Activated CD8-positive, alpha-beta T cell treated with anti-CD3 and anti-CD28 coated beads for 36 hours (primary cell): ENCODE results near the gene AOPEP. TPM values are rescaled to one million over a fixed set of nuclear protein-coding genes. Genes with fewer than 3 reads are reported as not detected.

ENCODE experiments used
- ATAC-seq: fragments of 200-7000 bp; cut with Tn5 transposase; one replicate; pipeline ENCODE4 v1.10.0; 2021; ENCODE audit warnings: mild to moderate bottlenecking, moderate library complexity
- CTCF ChIA-PET: fragments of 350-600 bp; sonication (Branson Sonifier 250); formaldehyde crosslinking; loops from one replicate; lab custom pipeline; 2021; ENCODE audit warnings: antibody characterized with exemption; lab: Charles Lee
- POLR2A ChIA-PET: fragments of 350-600 bp; sonication (Branson Sonifier 250); formaldehyde crosslinking; loops from one replicate; lab custom pipeline; 2021; ENCODE audit warnings: antibody characterized with exemption; lab: Charles Lee
- DNase-seq: peaks from one replicate; pipeline ENCODE4 v3.0.0-alpha.2; 2020
- H3K27ac Mint-ChIP-seq: one replicate; pipeline ENCODE4 v1.8.0; 2021; ENCODE audit warnings: mild to moderate bottlenecking, mixed read lengths
- H3K27me3 Mint-ChIP-seq: one replicate; pipeline ENCODE4 v1.8.0; 2021; ENCODE audit warnings: mixed read lengths
- H3K36me3 Mint-ChIP-seq: one replicate; pipeline ENCODE4 v1.8.0; 2021; ENCODE audit warnings: low read depth, mixed read lengths
- H3K4me1 Mint-ChIP-seq: one replicate; pipeline ENCODE4 v1.8.0; 2021; ENCODE audit warnings: low read depth, mixed read lengths
- H3K4me3 Mint-ChIP-seq: one replicate; pipeline ENCODE4 v1.8.0; 2021; ENCODE audit warnings: mild to moderate bottlenecking, moderate library complexity, mixed read lengths
- H3K9me3 Mint-ChIP-seq: one replicate; pipeline ENCODE4 v1.8.0; 2021; ENCODE audit warnings: mixed read lengths
- CTCF ChIP-seq: fragments of 200-600 bp; IDR thresholded peaks from one replicate; pipeline ENCODE4 v1.8.0; 2022; ENCODE audit warnings: antibody characterized with exemption, mild to moderate bottlenecking
- intact Hi-C: fragments of 100-400 bp; cut with micrococcal nuclease; formaldehyde crosslinking; loops from one replicate; pipeline ENCODE4 v1.10.0; 2022
- total RNA-seq, 2 experiments: library from RNA; stranded (reverse); gene quantifications; one replicate each; pipeline ENCODE4 v1.2.3, GENCODE V29; 2021

AOPEP gene
- total RNA-seq, 2 experiments from 2014 or later, result 7.1 to 8.7 TPM

DNA sequence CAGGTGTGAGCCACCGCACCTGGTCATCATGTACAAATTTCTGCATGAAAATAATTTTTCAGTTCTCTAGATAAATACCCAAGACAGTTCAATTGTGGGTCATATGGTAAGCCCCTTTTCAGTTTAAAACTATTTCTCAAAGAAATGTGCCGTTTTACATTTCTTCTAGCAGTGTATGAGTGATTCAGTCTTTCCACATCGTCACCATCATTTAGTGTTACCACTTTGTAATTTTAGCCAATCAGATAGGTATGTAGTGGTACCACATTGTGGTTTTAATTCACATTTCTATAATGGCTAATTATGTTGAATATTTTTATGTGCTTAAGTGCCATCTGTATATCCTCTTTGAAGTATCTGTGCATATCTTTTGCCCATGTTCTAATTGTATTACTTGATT, 163.1 kb downstream of the AOPEP start:
- peaks cover 25% of the 10 kb centered on the region for H3K36me3 Mint-ChIP-seq
- H3K9me3 Mint-ChIP-seq, result peaks cover 17% of the 10 kb centered on the region
- no peaks in the 10 kb centered on the region for H3K27me3 Mint-ChIP-seq
- H3K4me1 Mint-ChIP-seq, result peaks cover 5% of the 10 kb centered on the region
- TF ChIP-seq CTCF, result no peak
- intact Hi-C loops, result no loop called here
- no peak overlapping the region for H3K27ac Mint-ChIP-seq
- DNase-seq (no peak), ATAC-seq (no peak)
- CTCF ChIA-PET, result no interaction called here
- POLR2A ChIA-PET, result no interaction called here
- H3K4me3 Mint-ChIP-seq, result no peak overlapping the region

- no peak overlapping the region for H3K27ac Mint-ChIP-seq
- no peak overlapping the region for H3K4me3 Mint-ChIP-seq
- POLR2A ChIA-PET, result no interaction called here
- DNase-seq (no peak), ATAC-seq (no peak)
- peaks cover 25% of the 10 kb centered on the region for H3K36me3 Mint-ChIP-seq
- CTCF ChIA-PET, result no interaction called here
- peaks cover 5% of the 10 kb centered on the region for H3K4me1 Mint-ChIP-seq
- peaks cover 17% of the 10 kb centered on the region for H3K9me3 Mint-ChIP-seq
- intact Hi-C loops, result no loop called here
- no peaks in the 10 kb centered on the region for H3K27me3 Mint-ChIP-seq
- no peak for TF ChIP-seq CTCF
Observed at GRCh38 chr9:94891183-94891582, 164.7 kb downstream of the AOPEP start.

GRCh38 chr9:94892675-94893074, 166.2 kb downstream of the AOPEP start:
- Mint-ChIP-seq H3K4me1 (peaks cover 5% of the 10 kb centered on the region), H3K27ac (no peak overlapping the region), H3K36me3 (peaks cover 25% of the 10 kb centered on the region), H3K27me3 (no peaks in the 10 kb centered on the region), H3K4me3 (no peak overlapping the region), H3K9me3 (peaks cover 17% of the 10 kb centered on the region)
- intact Hi-C loops, result no loop called here
- DNase-seq (no peak), ATAC-seq (no peak)
- TF ChIP-seq CTCF, result no peak
- CTCF ChIA-PET, result no interaction called here
- POLR2A ChIA-PET, result no interaction called here

DNA sequence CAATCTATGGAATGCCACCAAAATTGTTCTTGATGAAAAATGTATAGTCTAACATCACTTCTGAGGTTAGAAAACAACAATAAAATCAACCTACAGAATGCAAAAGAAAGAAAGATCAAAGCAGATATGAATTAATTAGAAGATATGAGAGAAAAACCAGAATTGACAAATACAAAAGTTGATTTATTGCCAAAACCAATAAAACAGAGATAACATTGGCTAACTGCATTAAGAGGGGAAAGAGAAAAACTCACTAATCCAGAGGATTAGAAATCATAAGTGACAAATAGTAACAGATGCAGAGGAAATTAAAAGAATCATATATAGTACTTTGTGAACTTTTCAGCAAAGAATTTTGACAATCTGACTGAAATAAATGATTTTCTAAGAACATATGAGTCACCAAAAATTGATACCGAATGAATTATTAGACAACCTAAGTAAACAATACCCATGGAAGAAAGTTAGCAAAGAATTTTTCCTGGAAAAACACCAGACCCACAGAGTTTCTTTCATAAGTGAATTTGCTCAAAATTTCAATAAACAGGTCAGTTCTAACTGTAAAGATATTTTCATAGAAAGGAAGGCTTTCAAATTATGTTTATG, 167.7 kb downstream of the AOPEP start:
- DNase-seq (no peak), ATAC-seq (no peak)
- intact Hi-C loops, result no loop called here
- Mint-ChIP-seq H3K4me3 (no peak overlapping the region), H3K36me3 (peaks cover 19% of the 10 kb centered on the region), H3K4me1 (peaks cover 5% of the 10 kb centered on the region), H3K27ac (no peak overlapping the region), H3K27me3 (no peaks in the 10 kb centered on the region), H3K9me3 (peaks cover 15% of the 10 kb centered on the region)
- no peak for TF ChIP-seq CTCF
- ChIA-PET POLR2A (no interaction called here), CTCF (no interaction called here)

DNA sequence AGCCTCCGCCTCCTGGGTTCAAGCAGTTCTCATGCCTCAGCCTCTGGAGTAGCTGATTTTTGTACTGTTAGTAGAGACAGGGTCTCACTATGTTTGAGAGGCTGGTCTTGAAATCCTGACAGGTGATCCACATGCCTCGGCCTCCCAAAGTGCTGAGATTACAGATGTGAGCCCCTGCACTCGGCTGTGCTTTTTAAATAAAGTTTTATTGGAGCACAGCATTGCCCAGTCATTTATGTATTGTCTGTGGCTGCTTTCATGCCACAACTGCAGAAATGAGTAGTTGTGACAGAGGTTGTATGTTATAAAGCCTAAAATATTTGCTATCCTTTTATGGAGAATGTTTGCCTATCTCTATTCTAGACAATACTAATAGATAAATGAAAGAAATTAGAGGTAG, 169.2 kb downstream of the AOPEP start:
- H3K4me3 Mint-ChIP-seq, result no peak overlapping the region
- TF ChIP-seq CTCF, result no peak
- DNase-seq, result peak; percentile 15
- no peak overlapping the region for H3K27ac Mint-ChIP-seq
- H3K4me1 Mint-ChIP-seq, result peaks cover 13% of the 10 kb centered on the region
- peaks cover 11% of the 10 kb centered on the region for H3K36me3 Mint-ChIP-seq
- H3K27me3 Mint-ChIP-seq, result no peaks in the 10 kb centered on the region
- intact Hi-C loops, result no loop called here
- CTCF ChIA-PET, result no interaction called here
- H3K9me3 Mint-ChIP-seq, result peaks cover 11% of the 10 kb centered on the region
- no peak for ATAC-seq
- POLR2A ChIA-PET, result no interaction called here
